ENCODE measurements around the gene BLVRB. TPM values are rescaled to one million over a fixed set of nuclear protein-coding genes. Genes with fewer than 3 reads are reported as not detected.

BLVRB gene
- total RNA-seq, 1 experiment from 2014 or later: 113 TPM

DNA sequence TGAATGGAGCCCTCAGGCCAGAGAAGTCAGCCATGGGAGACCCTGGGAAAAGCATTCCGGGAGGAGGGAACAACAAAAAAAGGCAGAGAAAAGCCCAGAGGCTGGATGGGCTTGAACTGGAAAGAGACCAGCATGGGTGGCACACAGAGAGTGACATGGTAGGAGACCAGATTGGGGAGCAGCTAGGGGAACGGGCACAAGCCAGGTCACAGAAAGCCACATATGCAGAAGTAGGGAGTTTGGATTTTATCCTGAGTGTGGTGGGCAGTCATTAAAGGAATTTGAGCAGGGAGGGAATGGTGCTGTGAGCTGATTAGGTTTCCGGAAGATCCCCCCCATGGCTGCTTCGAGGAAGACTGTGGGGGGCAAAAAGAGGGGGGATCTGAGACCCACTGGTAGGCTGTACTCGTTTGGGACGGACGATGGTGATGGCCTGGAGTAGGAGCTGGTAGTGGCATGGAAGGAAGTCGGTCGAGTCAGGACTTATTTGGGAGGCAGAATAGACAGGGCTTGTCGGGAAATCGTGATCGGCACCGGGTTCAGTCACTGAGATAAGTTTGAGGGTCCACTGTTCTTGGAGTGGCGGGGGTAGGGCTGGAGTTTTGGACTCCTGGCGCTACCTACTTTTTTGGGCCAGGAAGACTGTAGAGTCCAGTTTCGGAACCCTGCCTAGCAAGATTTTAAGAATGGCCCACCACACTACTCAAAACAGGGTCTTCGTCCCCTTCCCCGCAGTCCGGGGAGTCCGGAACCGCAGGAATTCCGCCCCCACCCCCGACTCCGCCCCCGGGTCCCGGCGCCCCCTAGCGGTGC lies 40.7 kb downstream of the BLVRB start:
- POLR2A ChIA-PET: interaction anchor here (1.6 to 2.2 kb wide), 2 partner anchors 18 to 20 kb away, joined by 4 to 6 read pairs; partner anchors contain the start of gene SERTAD3
- BruUV-seq (replicated peaks): TSS peak; percentile 74
- intact Hi-C loops (cut with micrococcal nuclease): loop anchor here (1.0 to 5.0 kb wide), 2 partner anchors 18 to 177 kb away; partner anchors contain the start of gene LTBP4

More for the DNA sequence above, 40.7 kb downstream of the BLVRB start:
- TF ChIP-seq JUND (IDR thresholded peaks at IDR 0.05): no peak
- TF ChIP-seq EZH2 (IDR thresholded peaks at IDR 0.05): no peak
- no peak for TF ChIP-seq CBX3 (IDR thresholded peaks at IDR 0.05; ENCODE audit: low read depth)
- TF ChIP-seq ELF1 (IDR thresholded peaks at IDR 0.05; ENCODE audit: borderline replicate concordance, low read depth): no peak
- TF ChIP-seq, protein P1, sequence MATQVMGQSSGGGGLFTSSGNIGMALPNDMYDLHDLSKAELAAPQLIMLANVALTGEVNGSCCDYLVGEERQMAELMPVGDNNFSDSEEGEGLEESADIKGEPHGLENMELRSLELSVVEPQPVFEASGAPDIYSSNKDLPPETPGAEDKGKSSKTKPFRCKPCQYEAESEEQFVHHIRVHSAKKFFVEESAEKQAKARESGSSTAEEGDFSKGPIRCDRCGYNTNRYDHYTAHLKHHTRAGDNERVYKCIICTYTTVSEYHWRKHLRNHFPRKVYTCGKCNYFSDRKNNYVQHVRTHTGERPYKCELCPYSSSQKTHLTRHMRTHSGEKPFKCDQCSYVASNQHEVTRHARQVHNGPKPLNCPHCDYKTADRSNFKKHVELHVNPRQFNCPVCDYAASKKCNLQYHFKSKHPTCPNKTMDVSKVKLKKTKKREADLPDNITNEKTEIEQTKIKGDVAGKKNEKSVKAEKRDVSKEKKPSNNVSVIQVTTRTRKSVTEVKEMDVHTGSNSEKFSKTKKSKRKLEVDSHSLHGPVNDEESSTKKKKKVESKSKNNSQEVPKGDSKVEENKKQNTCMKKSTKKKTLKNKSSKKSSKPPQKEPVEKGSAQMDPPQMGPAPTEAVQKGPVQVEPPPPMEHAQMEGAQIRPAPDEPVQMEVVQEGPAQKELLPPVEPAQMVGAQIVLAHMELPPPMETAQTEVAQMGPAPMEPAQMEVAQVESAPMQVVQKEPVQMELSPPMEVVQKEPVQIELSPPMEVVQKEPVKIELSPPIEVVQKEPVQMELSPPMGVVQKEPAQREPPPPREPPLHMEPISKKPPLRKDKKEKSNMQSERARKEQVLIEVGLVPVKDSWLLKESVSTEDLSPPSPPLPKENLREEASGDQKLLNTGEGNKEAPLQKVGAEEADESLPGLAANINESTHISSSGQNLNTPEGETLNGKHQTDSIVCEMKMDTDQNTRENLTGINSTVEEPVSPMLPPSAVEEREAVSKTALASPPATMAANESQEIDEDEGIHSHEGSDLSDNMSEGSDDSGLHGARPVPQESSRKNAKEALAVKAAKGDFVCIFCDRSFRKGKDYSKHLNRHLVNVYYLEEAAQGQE (IDR thresholded peaks at IDR 0.05; ENCODE audit: low read depth): no peak
- TF ChIP-seq YY1 (IDR thresholded peaks at IDR 0.05; ENCODE audit: extremely low read depth, insufficient replicate concordance, low read depth, low read length): no peak
- TF ChIP-seq RAD21 (IDR thresholded peaks at IDR 0.05; ENCODE audit: low read depth): no peak
- TF ChIP-seq POLR2A (IDR thresholded peaks at IDR 0.05; ENCODE audit: borderline replicate concordance, extremely low read depth, insufficient read depth, insufficient read length): no peak
- no peak for TF ChIP-seq ZNF274 (IDR thresholded peaks at IDR 0.05; ENCODE audit: low read depth, low read length)
- no peak for TF ChIP-seq ZFX (IDR thresholded peaks at IDR 0.05)
- no peak for TF ChIP-seq CEBPB (IDR thresholded peaks at IDR 0.05; ENCODE audit: low read depth)
- TF ChIP-seq, protein P2, sequence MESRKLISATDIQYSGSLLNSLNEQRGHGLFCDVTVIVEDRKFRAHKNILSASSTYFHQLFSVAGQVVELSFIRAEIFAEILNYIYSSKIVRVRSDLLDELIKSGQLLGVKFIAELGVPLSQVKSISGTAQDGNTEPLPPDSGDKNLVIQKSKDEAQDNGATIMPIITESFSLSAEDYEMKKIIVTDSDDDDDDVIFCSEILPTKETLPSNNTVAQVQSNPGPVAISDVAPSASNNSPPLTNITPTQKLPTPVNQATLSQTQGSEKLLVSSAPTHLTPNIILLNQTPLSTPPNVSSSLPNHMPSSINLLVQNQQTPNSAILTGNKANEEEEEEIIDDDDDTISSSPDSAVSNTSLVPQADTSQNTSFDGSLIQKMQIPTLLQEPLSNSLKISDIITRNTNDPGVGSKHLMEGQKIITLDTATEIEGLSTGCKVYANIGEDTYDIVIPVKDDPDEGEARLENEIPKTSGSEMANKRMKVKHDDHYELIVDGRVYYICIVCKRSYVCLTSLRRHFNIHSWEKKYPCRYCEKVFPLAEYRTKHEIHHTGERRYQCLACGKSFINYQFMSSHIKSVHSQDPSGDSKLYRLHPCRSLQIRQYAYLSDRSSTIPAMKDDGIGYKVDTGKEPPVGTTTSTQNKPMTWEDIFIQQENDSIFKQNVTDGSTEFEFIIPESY (IDR thresholded peaks at IDR 0.05; ENCODE audit: extremely low read depth, insufficient replicate concordance, low read length): no peak
- no peak for TF ChIP-seq EGR1 (IDR thresholded peaks at IDR 0.05; ENCODE audit: low read depth)
- no peak for TF ChIP-seq SP1 (IDR thresholded peaks at IDR 0.05; ENCODE audit: low read depth)
- no peak for TF ChIP-seq EZH2phosphoT487 (IDR thresholded peaks at IDR 0.05; ENCODE audit: borderline replicate concordance)
- no peak for DNase-seq (ENCODE audit: low read depth, low spot score)
- H3K9me2 ChIP-seq (ENCODE audit: insufficient read depth): no peaks in the 10 kb centered on the region
- no peaks in the 10 kb centered on the region for H3K27me3 ChIP-seq (ENCODE audit: insufficient read depth, low read length)
- H3K9ac ChIP-seq (ENCODE audit: low read length): peak overlapping the region; percentile 80
- peak overlapping the region; percentile 65 to 84 for H3K4me3 ChIP-seq (replicated peaks in 1 of 2; ENCODE audit: low read depth in 1 of 2, low read length in 2 of 2)
- peak overlapping the region; percentile 98 for H3K27ac ChIP-seq (ENCODE audit: low read depth, low read length)
- H2AFZ ChIP-seq (ENCODE audit: low read depth, low read length, poor library complexity, severe bottlenecking): no peak overlapping the region
- no peak for ATAC-seq
- CTCF ChIA-PET: interaction anchor here (0.6 kb wide), 1 partner anchor 9 kb away, joined by 3 read pairs; no protein-coding TSS in a partner anchor
- peak overlapping the region; percentile 95 for H3K4me2 ChIP-seq (ENCODE audit: low read length)
- RAD21 ChIA-PET (ENCODE audit: low non-redundant PET in 1 of 2, low total read pairs in 2 of 2, uncharacterized antibody in 2 of 2, unreplicated experiment in 2 of 2): no interaction called here
- H3K79me2 ChIP-seq (ENCODE audit: insufficient read depth, low read length): peaks cover 35% of the 10 kb centered on the region
- H3K4me1 ChIP-seq (ENCODE audit: control insufficient read depth in 1 of 2, insufficient read depth in 2 of 2, low read length in 2 of 2): peaks cover 31 to 64% of the 10 kb centered on the region in 2 experiments
- H3K9me3 ChIP-seq (ENCODE audit: control insufficient read depth in 1 of 2, insufficient read depth in 1 of 2, low read depth in 1 of 2, low read length in 2 of 2): no peaks in the 10 kb centered on the region
- H3K36me3 ChIP-seq (ENCODE audit: control insufficient read depth in 1 of 2, insufficient read depth in 2 of 2, low read length in 2 of 2): peaks cover 5 to 13% of the 10 kb centered on the region in 2 experiments; a peak in 2 of 4 replicates
- no peaks in the 10 kb centered on the region for H4K20me1 ChIP-seq (ENCODE audit: insufficient read depth)
